ENCODE data around the gene ZSWIM3. TPM values are rescaled to one million over a fixed set of nuclear protein-coding genes. Genes with fewer than 3 reads are reported as not detected.

Gene ZSWIM3
- total RNA-seq, 5 donors from 2014 or later (not counting 1 experiment from before 2014, with no cell fraction given): 1.4 to 7.5 (median 5.6) TPM

DNA sequence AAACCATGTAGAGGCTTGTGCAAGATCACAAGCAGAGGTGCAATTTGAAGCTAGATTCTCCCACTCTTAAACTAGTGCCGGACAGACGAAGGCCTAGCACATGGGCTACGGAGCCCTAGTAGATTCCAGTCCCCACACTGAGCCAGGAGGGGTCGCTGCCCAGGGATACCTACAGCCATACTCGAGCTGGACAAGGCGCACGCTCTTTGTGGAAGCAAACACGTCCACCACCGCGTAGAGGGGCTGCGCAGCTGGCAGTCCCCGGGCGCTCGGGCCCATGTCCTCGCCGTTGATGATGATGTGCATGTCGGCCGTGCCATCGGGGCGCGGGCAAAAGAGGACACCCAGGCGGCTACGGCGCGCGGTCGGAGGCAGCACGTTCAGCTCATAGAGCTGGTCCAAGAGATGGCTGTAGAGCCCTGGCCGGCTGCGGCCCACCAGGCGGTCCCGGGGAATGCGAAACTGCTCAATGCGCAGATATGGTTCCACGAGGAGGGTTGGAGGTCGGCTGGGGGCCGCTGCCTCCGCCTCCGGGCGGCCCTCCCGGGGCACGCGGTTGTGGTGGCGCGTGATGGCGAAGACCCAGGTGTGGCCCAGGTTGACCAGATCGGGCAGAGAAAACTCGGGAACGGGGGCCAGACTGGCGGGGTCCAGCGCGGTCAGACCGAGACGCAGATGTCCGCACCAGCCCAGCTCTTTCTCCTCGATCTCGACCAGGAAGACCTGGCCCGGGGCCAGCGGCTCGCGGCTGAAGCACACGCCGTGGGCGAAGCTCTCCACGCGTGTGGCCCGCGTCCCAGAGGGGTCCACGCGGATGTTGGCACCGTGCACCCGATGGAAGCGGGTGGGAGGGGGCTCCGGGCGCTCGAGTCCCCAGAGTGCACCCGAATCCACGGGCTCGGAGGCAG is 32.9 kb downstream of the ZSWIM3 start:
- DNase-seq (peak in 31 of 35 experiments; percentile 21 to 63 (median 35)), ATAC-seq (replicated peaks in 1 of 4) (peak; percentile 30 to 42 (median 32))
- Mint-ChIP-seq H3K27me3 (no peaks in the 10 kb centered on the region), H3K9me3 (no peaks in the 10 kb centered on the region), H3K36me3 (peaks cover 9% of the 10 kb centered on the region), H3K4me1 (peaks cover 24 to 50% (median 49%) of the 10 kb centered on the region in 3 donors), H3K4me3 (peak overlapping the region; percentile 91 to 92 (median 92)), H3K27ac (peak overlapping the region; percentile 88 to 94)
- WGBS (ENCODE audit: insufficient coverage): 9% methylated on average over 79 of the region's 79 CpGs
- peaks cover 4 to 41% of the 10 kb centered on the region in 2 experiments for H3K4me1 ChIP-seq (ENCODE audit: control insufficient read depth in 1 of 2, extremely low read depth in 1 of 2, insufficient read depth in 2 of 2, low read length in 2 of 2)
- POLR2A ChIA-PET: no interaction called here
- H3K4me3 ChIP-seq (ENCODE audit: control insufficient read depth in 1 of 2, extremely low read depth in 1 of 2, low read length in 1 of 2): peak overlapping the region; percentile 82 to 90
- CTCF ChIA-PET: interaction anchor here (0.7 to 1.3 kb wide), 5 partner anchors 9 to 192 kb away, joined by 3 to 6 read pairs (median 4); partner anchors contain the start of gene ZSWIM1 (in 1 of the 2)
- no peaks in the 10 kb centered on the region for H3K27me3 ChIP-seq (replicated peaks in 1 of 2; ENCODE audit: control insufficient read depth in 2 of 2, extremely low read depth in 1 of 2, insufficient read depth in 2 of 2, low read length in 1 of 2)
- peak overlapping the region; percentile 40 for H3K27ac ChIP-seq (ENCODE audit: low read length)
- H3K9me3 ChIP-seq: no peaks in the 10 kb centered on the region
- H3K36me3 ChIP-seq (ENCODE audit: control insufficient read depth in 2 of 2, extremely low read depth in 1 of 2, insufficient read depth in 1 of 2, low read length in 1 of 2): peaks cover 8 to 18% of the 10 kb centered on the region in 2 donors

DNA sequence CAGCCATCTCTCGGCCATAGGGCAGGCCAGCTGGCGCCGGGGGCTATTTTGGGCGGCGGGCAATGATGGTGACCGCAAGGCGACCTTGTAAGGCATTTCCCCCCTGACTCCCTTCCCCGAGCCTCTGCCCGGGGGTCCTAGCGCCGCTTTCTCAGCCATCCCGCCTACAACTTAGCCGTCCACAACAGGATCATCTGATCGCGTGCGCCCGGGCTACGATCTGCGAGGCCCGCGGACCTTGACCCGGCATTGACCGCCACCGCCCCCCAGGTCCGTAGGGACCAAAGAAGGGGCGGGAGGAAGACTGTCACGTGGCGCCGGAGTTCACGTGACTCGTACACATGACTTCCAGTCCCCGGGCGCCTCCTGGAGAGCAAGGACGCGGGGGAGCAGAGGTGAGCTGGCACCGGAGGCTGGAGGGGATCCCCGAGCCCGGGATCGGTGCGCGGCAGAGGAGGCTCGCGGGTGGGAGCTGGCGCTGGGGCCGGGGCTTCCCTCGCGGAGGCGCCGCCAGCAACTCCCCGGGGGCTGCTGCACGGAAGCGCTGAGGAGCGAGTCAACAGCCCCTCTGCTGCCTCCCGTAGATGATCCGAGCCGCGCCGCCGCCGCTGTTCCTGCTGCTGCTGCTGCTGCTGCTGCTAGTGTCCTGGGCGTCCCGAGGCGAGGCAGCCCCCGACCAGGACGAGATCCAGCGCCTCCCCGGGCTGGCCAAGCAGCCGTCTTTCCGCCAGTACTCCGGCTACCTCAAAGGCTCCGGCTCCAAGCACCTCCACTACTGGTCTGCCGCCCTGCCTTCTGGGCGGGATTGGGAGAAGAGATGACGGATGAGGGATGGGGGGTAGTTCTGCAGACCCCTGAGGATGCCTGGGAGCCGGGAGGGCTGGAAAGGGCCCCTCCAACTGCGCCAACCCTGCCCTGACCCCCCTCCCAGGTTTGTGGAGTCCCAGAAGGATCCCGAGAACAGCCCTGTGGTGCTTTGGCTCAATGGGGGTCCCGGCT is 33.9 kb downstream of the ZSWIM3 start, which contains the start of the genes CTSA and NEURL2:
Gene CTSA, plus strand, starts transcription at position 351 of the 999 bp plus-strand sequence. Its CDS starts 234 bp downstream, at position 585.
Gene NEURL2, minus strand, starts transcription at position 224 of the 999 bp plus-strand sequence. Its CDS starts 217 bp downstream, at position 7.
- CTCF ChIA-PET: interaction anchor here in 1 of 2 donors (1.0 to 1.5 kb wide), 3 partner anchors 35 to 69 kb away, joined by 3 to 6 read pairs (median 6); no protein-coding TSS in a partner anchor
- H3K36me3 ChIP-seq (ENCODE audit: control insufficient read depth in 2 of 2, extremely low read depth in 1 of 2, insufficient read depth in 1 of 2, low read length in 1 of 2): peaks cover 8 to 18% of the 10 kb centered on the region in 2 donors
- H3K27ac ChIP-seq (ENCODE audit: low read length): peak within 1 kb of the TSS; percentile 40
- no peaks in the 10 kb centered on the region for H3K27me3 ChIP-seq (replicated peaks in 1 of 2; ENCODE audit: control insufficient read depth in 2 of 2, extremely low read depth in 1 of 2, insufficient read depth in 2 of 2, low read length in 1 of 2)
- no peaks in the 10 kb centered on the region for H3K27me3 Mint-ChIP-seq
- DNase-seq (peak; percentile 49 to 88 (median 74)), ATAC-seq (replicated peaks in 1 of 4) (peak; percentile 81 to 91 (median 85))
- POLR2A ChIA-PET: interaction anchor here in 1 of 2 donors (0.5 kb wide), 1 partner anchor 44 kb away, joined by 9 read pairs; no protein-coding TSS in a partner anchor
- peaks cover 22 to 46% (median 43%) of the 10 kb centered on the region in 3 donors for H3K4me1 Mint-ChIP-seq
- peak within 1 kb of the TSS; percentile 91 to 92 (median 92) for H3K4me3 Mint-ChIP-seq
- H3K27ac Mint-ChIP-seq: peak within 1 kb of the TSS; percentile 88 to 94
- no peaks in the 10 kb centered on the region for H3K9me3 ChIP-seq
- H3K9me3 Mint-ChIP-seq: no peaks in the 10 kb centered on the region
- WGBS (ENCODE audit: insufficient coverage): under 1% methylated on average over 74 of the region's 78 CpGs
- H3K36me3 Mint-ChIP-seq: peaks cover 9% of the 10 kb centered on the region
- H3K4me1 ChIP-seq (ENCODE audit: control insufficient read depth in 1 of 2, extremely low read depth in 1 of 2, insufficient read depth in 2 of 2, low read length in 2 of 2): peaks cover 4 to 41% of the 10 kb centered on the region in 2 experiments
- peak within 1 kb of the TSS; percentile 82 to 90 for H3K4me3 ChIP-seq (ENCODE audit: control insufficient read depth in 1 of 2, extremely low read depth in 1 of 2, low read length in 1 of 2)

DNA sequence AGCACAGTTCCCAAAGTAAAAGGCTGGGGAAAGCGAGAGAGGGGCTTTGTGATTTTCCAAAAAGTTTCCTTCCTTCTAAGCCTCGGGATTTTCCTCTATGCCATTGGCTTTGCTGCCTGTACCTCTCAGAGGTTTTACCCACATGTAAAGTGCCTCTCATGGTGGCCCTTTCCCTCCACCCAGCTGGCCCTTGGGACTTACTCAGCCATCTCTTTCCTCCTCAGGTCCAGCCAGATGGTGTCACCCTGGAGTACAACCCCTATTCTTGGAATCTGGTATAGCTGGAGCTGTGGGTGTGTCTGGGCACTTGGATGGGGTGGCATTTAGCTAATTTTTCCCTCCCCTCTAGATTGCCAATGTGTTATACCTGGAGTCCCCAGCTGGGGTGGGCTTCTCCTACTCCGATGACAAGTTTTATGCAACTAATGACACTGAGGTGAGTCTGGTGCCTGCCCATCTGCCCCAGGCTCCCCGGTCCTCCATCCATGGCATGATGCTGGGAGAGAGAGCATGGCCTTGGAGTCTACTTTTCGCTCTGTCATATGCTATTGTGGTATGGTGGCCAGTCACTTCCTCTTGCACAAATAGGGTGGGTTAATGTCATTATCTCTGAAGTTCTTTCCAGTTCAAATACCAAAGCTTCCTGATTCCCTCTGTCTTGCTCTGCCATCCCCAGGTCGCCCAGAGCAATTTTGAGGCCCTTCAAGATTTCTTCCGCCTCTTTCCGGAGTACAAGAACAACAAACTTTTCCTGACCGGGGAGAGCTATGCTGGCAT is 34.8 kb downstream of the ZSWIM3 start:
- peaks cover 22 to 43% (median 43%) of the 10 kb centered on the region in 3 donors for H3K4me1 Mint-ChIP-seq
- peak overlapping the region; percentile 91 to 92 (median 92) for H3K4me3 Mint-ChIP-seq
- DNase-seq (no peak), ATAC-seq (replicated peaks in 1 of 4) (no peak)
- peak overlapping the region; percentile 40 for H3K27ac ChIP-seq (ENCODE audit: low read length)
- POLR2A ChIA-PET: no interaction called here
- CTCF ChIA-PET: interaction anchor here (0.7 to 1.8 kb wide), 5 partner anchors 36 to 93 kb away, joined by 3 to 6 read pairs (median 3); no protein-coding TSS in a partner anchor
- peak overlapping the region; percentile 82 to 90 for H3K4me3 ChIP-seq (ENCODE audit: control insufficient read depth in 1 of 2, extremely low read depth in 1 of 2, low read length in 1 of 2)
- H3K9me3 Mint-ChIP-seq: no peaks in the 10 kb centered on the region
- peaks cover 4 to 41% of the 10 kb centered on the region in 2 experiments for H3K4me1 ChIP-seq (ENCODE audit: control insufficient read depth in 1 of 2, extremely low read depth in 1 of 2, insufficient read depth in 2 of 2, low read length in 2 of 2)
- peaks cover 9% of the 10 kb centered on the region for H3K36me3 Mint-ChIP-seq
- H3K27me3 ChIP-seq (replicated peaks in 1 of 2; ENCODE audit: control insufficient read depth in 2 of 2, extremely low read depth in 1 of 2, insufficient read depth in 2 of 2, low read length in 1 of 2): no peaks in the 10 kb centered on the region
- no peaks in the 10 kb centered on the region for H3K27me3 Mint-ChIP-seq
- H3K9me3 ChIP-seq: no peaks in the 10 kb centered on the region
- WGBS (ENCODE audit: insufficient coverage): 80% methylated on average over 6 of the region's 9 CpGs
- peaks cover 13 to 23% of the 10 kb centered on the region in 2 donors for H3K36me3 ChIP-seq (ENCODE audit: control insufficient read depth in 2 of 2, extremely low read depth in 1 of 2, insufficient read depth in 1 of 2, low read length in 1 of 2)
- H3K27ac Mint-ChIP-seq: peak overlapping the region; percentile 75 to 85

DNA sequence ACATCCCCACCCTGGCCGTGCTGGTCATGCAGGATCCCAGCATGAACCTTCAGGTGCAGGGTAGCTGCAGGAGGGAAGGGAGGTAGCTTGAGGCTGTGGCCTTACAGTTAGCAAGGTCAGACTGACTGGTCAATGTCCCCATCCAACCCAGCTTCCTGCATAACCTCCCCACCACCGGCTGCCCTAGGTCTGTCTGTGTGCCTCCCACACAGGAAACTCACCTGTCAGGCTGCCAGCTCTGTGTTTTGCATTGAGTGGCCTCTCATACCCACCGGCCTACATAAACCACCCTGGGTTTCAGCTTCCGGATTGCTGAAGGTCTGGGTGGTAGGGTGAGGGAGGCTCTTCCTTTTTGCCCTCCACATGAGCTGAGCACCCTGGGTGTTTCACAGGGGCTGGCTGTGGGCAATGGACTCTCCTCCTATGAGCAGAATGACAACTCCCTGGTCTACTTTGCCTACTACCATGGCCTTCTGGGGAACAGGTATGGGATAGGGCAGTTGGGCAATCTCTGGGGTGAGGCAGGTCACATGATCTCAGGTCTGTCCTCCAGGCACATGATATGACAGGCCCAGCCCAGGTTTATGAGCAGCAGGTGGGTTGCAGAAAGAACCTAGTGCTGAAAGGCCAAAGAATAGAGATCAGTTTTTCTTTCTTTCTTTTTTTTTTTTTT is 35.5 kb downstream of the ZSWIM3 start:
- 0% methylated on average over 1 of the region's 4 CpGs for WGBS (ENCODE audit: insufficient coverage)
- Histone ChIP-seq H3K4me1 (ENCODE audit: control insufficient read depth in 1 of 2, extremely low read depth in 1 of 2, insufficient read depth in 2 of 2, low read length in 2 of 2) (peaks cover 4 to 41% of the 10 kb centered on the region in 2 experiments), H3K27me3 (replicated peaks in 1 of 2; ENCODE audit: control insufficient read depth in 2 of 2, extremely low read depth in 1 of 2, insufficient read depth in 2 of 2, low read length in 1 of 2) (no peaks in the 10 kb centered on the region), H3K36me3 (ENCODE audit: control insufficient read depth in 2 of 2, extremely low read depth in 1 of 2, insufficient read depth in 1 of 2, low read length in 1 of 2) (peaks cover 14 to 30% of the 10 kb centered on the region in 2 donors), H3K27ac (ENCODE audit: low read length) (no peak overlapping the region), H3K4me3 (ENCODE audit: control insufficient read depth in 1 of 2, extremely low read depth in 1 of 2, low read length in 1 of 2) (no peak overlapping the region), H3K9me3 (no peaks in the 10 kb centered on the region)
- peaks cover 14% of the 10 kb centered on the region for H3K36me3 Mint-ChIP-seq
- POLR2A ChIA-PET: no interaction called here
- ATAC-seq (replicated peaks in 1 of 4) (peak in 2 of 4 experiments; percentile 10 to 17), DNase-seq (peak in 2 of 35 experiments; percentile 27 to 44)
- no peaks in the 10 kb centered on the region for H3K27me3 Mint-ChIP-seq
- H3K9me3 Mint-ChIP-seq: no peaks in the 10 kb centered on the region
- CTCF ChIA-PET: interaction anchor here (0.7 to 1.8 kb wide), 5 partner anchors 68 to 1739 kb away, joined by 3 to 6 read pairs (median 3); no protein-coding TSS in a partner anchor
- peak overlapping the region; percentile 91 to 92 (median 92) for H3K4me3 Mint-ChIP-seq
- peak overlapping the region; percentile 80 to 85 for H3K27ac Mint-ChIP-seq
- peaks cover 22 to 40% (median 40%) of the 10 kb centered on the region in 3 donors for H3K4me1 Mint-ChIP-seq

DNA sequence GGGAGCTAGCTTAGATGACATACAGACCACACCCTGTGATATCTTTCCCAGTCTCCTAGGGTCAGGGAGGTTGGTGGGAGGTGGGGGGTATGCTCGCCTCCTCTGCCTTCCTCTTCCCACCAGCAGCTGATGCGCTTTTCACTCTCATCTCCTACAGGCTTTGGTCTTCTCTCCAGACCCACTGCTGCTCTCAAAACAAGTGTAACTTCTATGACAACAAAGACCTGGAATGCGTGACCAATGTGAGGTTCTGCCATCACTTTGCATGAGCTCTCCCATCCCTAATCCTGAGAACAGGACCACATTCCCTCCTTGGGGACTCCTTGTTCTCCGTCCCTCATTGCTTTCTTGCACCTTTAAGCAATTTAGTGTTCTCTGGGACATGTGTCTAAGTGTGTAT is 36.4 kb downstream of the ZSWIM3 start:
- H3K9me3 Mint-ChIP-seq: no peaks in the 10 kb centered on the region
- Histone ChIP-seq H3K4me3 (ENCODE audit: control insufficient read depth in 1 of 2, extremely low read depth in 1 of 2, low read length in 1 of 2) (no peak overlapping the region), H3K4me1 (ENCODE audit: control insufficient read depth in 1 of 2, extremely low read depth in 1 of 2, insufficient read depth in 2 of 2, low read length in 2 of 2) (peaks cover 4 to 41% of the 10 kb centered on the region in 2 experiments), H3K27ac (ENCODE audit: low read length) (no peak overlapping the region), H3K27me3 (replicated peaks in 1 of 2; ENCODE audit: control insufficient read depth in 2 of 2, extremely low read depth in 1 of 2, insufficient read depth in 2 of 2, low read length in 1 of 2) (no peaks in the 10 kb centered on the region), H3K9me3 (no peaks in the 10 kb centered on the region), H3K36me3 (ENCODE audit: control insufficient read depth in 2 of 2, extremely low read depth in 1 of 2, insufficient read depth in 1 of 2, low read length in 1 of 2) (peaks cover 18 to 38% of the 10 kb centered on the region in 2 donors)
- ATAC-seq (replicated peaks in 1 of 4) (no peak), DNase-seq (no peak)
- H3K27me3 Mint-ChIP-seq: no peaks in the 10 kb centered on the region
- peaks cover 17% of the 10 kb centered on the region for H3K36me3 Mint-ChIP-seq
- ChIA-PET CTCF (interaction anchor here in 1 of 2 donors (0.7 to 1.8 kb wide), 2 partner anchors 76 to 1740 kb away, joined by 3 to 4 read pairs; no protein-coding TSS in a partner anchor), POLR2A (interaction anchor here in 1 of 2 donors (0.7 kb wide), 1 partner anchor 37 kb away, joined by 3 read pairs; no protein-coding TSS in a partner anchor)
- H3K4me1 Mint-ChIP-seq: peaks cover 22 to 38% (median 37%) of the 10 kb centered on the region in 3 donors
- 100% methylated on average over 2 of the region's 4 CpGs for WGBS (ENCODE audit: insufficient coverage)
- peak overlapping the region; percentile 54 to 71 for H3K27ac Mint-ChIP-seq
- H3K4me3 Mint-ChIP-seq: peak overlapping the region in 1 of 3 donors; percentile 7

All from T-cell (primary cell).